Measurements from ENCODE around the gene RTN4R. TPM values are rescaled to one million over a fixed set of nuclear protein-coding genes. Genes with fewer than 3 reads are reported as not detected.
"Not testable (repeated sequence)": the region's sequence is repeated elsewhere in the genome, so short reads cannot be mapped to it uniquely, and the experiment has no call there.

RTN4R gene
- polyA plus RNA-seq, 1 of the 3 experiments (the other 2 are of a cell fraction): 0.23 TPM

DNA sequence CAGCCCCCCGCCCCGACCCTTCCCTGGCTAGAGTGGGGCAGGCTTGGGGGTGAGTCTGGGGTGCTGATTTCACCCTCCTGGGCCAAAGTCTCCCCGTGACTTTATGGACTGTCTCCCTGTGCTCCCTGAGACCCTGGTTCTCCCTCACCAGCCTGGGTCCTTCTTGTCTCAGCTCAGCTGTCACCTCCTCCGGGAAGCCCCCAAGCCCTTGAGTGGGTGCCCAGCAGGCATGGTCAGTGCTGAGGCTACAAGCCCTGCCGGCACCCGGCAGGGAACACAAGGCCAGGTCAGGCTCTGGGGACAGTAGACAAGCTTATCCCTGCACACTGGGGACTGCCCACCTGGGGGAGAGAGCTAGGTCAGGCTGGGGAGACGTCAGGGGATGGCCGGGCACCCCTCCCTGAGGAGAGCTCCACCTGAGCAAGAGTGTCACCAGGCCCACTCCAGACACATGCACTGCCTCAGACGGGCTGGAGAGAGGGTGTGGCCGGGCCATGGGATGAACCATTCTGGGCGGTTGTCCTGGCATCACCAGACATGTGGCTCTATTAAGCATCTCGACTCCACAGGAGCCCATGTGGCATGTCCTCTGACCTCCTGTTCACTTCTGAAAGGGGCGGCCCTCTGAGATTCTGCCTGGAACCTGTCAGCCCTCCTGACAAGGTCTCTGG lies 22.6 kb upstream of the RTN4R start (continued):
- TF ChIP-seq PBX3 (IDR thresholded peaks at IDR 0.05) (no peak), JUND (IDR thresholded peaks at IDR 0.05) (no peak), SIN3A (IDR thresholded peaks at IDR 0.05; ENCODE audit: borderline replicate concordance, low read depth, low read length) (no peak)

GRCh38 chr22:20290045-20290392 lies 21.9 kb upstream of the RTN4R start:
- Histone ChIP-seq H3K27ac (ENCODE audit: low read depth in 2 of 2, low read length in 1 of 2) (no peak overlapping the region), H3K9me3 (no peaks in the 10 kb centered on the region), H3K4me3 (ENCODE audit: low read depth in 2 of 2, low read length in 1 of 2) (no peak overlapping the region), H3K79me2 (ENCODE audit: insufficient read depth) (no peaks in the 10 kb centered on the region), H3K9me2 (no peaks in the 10 kb centered on the region), H3K36me3 (replicated peaks in 1 of 2; ENCODE audit: control insufficient read depth in 1 of 2, insufficient read depth in 2 of 2, low read length in 1 of 2) (no peaks in the 10 kb centered on the region), H2AFZ (ENCODE audit: low read depth) (no peak overlapping the region), H3K27me3 (ENCODE audit: insufficient read depth) (peaks cover 4% of the 10 kb centered on the region; the same call in 1 of the 2 replicates), H4K20me1 (ENCODE audit: insufficient read depth) (no peaks in the 10 kb centered on the region), H3K9ac (no peak overlapping the region), H3K4me2 (no peak overlapping the region), H3F3A (replicated peaks; ENCODE audit: insufficient read depth) (no peaks in the 10 kb centered on the region), H3K4me1 (ENCODE audit: control insufficient read depth in 1 of 2, insufficient read depth in 2 of 2, low read depth in 1 of 2, low read length in 1 of 2) (peaks cover 0 to 9% of the 10 kb centered on the region in 2 experiments; a peak in 1 of 4 replicates)
- no peak for TF ChIP-seq CHD2 (IDR thresholded peaks at IDR 0.05; ENCODE audit: low read length, partially characterized antibody)
- POLR2A ChIA-PET: no interaction called here
- WGBS (ENCODE audit: low lambda C conversion rate): 62% methylated on average over 8 of the region's 10 CpGs
- no peak for DNase-seq
- CTCF ChIA-PET: interaction anchor here (1.8 to 6.7 kb wide), 2 partner anchors 27 to 133 kb away, joined by 4 to 42 read pairs; no protein-coding TSS in a partner anchor

DNA sequence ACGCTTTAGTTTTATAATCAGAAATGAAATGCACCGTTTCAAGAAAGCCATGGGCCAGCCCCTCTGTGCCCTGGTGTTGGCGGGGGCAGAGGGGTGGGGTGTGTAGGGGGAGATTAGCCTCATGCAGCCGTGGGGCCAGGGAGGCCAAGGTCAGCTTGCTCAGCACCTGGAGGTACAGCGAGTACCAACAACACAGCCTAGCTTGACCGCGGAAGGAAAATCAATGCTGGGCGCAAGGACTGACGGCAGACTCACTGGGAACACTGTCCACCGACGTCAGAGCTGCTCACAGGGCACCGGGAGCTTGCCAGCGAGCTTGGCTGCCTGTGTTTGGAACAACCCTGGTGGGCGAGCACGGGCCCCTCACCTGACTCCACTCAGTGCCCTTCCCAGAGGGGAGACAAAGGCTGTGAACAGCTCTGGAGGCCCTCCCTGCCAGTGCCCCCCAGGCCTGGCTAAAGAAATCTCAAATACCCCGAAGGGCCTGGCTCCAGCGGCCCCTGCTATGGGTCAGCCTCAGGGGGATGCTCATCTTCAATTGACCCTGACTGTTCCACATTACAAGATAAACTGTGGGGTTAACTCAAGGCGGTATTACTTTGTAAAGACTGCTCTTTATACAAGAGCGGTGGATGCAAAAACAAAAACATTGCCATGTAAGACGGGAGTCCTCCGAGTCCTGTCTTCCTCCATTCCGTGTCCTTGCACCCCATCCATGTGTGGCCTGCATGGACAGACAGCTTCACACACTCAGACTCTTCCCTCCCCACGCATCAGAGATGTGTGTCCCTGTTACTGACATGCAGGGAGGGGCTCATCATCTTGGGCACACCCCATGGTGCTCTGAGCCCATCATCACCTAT lies 21.3 kb upstream of the RTN4R start:
- H3F3A ChIP-seq (replicated peaks; ENCODE audit: insufficient read depth); H3K36me3 ChIP-seq (replicated peaks in 1 of 2; ENCODE audit: control insufficient read depth in 1 of 2, insufficient read depth in 2 of 2, low read length in 1 of 2); H4K20me1 ChIP-seq (ENCODE audit: insufficient read depth); H3K9ac ChIP-seq; H2AFZ ChIP-seq (ENCODE audit: low read depth); H3K4me2 ChIP-seq; H3K9me3 ChIP-seq; H3K9me2 ChIP-seq; DNase-seq; H3K27ac ChIP-seq (ENCODE audit: low read depth in 2 of 2, low read length in 1 of 2); H3K79me2 ChIP-seq (ENCODE audit: insufficient read depth); H3K4me3 ChIP-seq (ENCODE audit: low read depth in 2 of 2, low read length in 1 of 2); H3K27me3 ChIP-seq (ENCODE audit: insufficient read depth); POLR2A ChIA-PET: not testable (repeated sequence)
- CTCF ChIA-PET: interaction anchor here (1.8 to 6.7 kb wide), 3 partner anchors 27 to 134 kb away, joined by 4 to 87 read pairs (median 42); no protein-coding TSS in a partner anchor
- peaks cover 0 to 11% of the 10 kb centered on the region in 2 experiments; a peak in 1 of 4 replicates for H3K4me1 ChIP-seq (ENCODE audit: control insufficient read depth in 1 of 2, insufficient read depth in 2 of 2, low read depth in 1 of 2, low read length in 1 of 2)
- 65% methylated on average over 11 of the region's 23 CpGs for WGBS (ENCODE audit: low lambda C conversion rate)

DNA sequence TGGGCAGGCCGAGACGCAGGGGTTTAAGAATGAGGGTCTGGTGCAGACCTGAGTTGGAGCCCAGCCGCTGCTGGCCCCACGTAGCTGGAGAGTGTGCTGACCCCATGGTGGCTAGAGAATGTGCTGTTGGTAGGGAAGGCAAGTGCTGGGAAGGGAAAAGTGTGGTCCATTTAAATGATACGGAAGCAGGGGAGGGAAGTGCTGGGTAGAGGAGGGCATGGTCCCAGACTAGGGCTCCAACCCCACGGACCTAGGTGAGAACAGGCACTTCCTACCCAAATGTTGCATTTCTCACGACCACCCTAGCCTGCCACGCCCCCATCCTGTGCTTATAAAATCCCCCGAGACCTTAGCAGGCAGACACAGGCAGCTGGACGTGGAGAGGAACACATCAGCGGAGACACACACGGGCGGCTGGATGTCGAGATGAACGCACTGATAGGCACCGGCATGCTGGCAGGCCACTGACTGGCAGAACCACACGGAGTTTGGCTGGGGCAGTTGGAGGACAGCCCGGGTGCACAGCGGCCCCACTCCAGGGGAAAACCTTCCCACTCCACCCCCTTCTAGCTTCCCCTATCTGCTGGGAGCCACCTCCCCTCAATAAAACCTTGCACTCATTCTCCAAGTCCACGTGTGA lies 18.8 kb upstream of the RTN4R start:
- H3K4me3 ChIP-seq (ENCODE audit: low read depth in 2 of 2, low read length in 1 of 2); H3K27me3 ChIP-seq (ENCODE audit: insufficient read depth); H3K79me2 ChIP-seq (ENCODE audit: insufficient read depth); DNase-seq; H3K27ac ChIP-seq (ENCODE audit: low read depth in 2 of 2, low read length in 1 of 2); H3F3A ChIP-seq (replicated peaks; ENCODE audit: insufficient read depth); POLR2A ChIA-PET; H3K9me2 ChIP-seq; H3K9ac ChIP-seq; H4K20me1 ChIP-seq (ENCODE audit: insufficient read depth); H3K9me3 ChIP-seq; H3K36me3 ChIP-seq (replicated peaks in 1 of 2; ENCODE audit: control insufficient read depth in 1 of 2, insufficient read depth in 2 of 2, low read length in 1 of 2); H3K4me2 ChIP-seq; H2AFZ ChIP-seq (ENCODE audit: low read depth): not testable (repeated sequence)
- peaks cover 0 to 16% of the 10 kb centered on the region in 2 experiments; a peak in 1 of 4 replicates for H3K4me1 ChIP-seq (ENCODE audit: control insufficient read depth in 1 of 2, insufficient read depth in 2 of 2, low read depth in 1 of 2, low read length in 1 of 2)
- CTCF ChIA-PET: interaction anchor here (1.1 to 6.4 kb wide), 5 partner anchors 30 to 148 kb away, joined by 4 to 87 read pairs (median 4); no protein-coding TSS in a partner anchor
- 45% methylated on average over 11 of the region's 20 CpGs for WGBS (ENCODE audit: low lambda C conversion rate)

DNA sequence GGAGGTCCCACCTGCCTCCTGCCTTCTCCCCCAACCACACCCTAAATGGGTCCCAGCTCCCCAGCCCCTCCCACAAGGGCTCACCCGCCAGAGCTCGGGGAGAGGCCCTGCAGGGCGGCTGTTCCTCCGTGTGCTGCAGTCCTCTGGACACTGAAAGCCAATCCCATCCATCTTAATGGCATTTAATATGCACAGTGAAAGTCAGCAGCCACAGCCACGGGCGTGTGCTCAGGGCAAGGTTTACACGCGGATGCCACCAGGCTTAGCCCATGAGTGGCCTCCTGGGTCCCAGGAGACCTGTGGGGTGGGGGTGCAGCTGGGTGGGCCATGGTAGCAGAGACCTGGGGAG lies 18.2 kb upstream of the RTN4R start:
- H3K9me2 ChIP-seq; H3K36me3 ChIP-seq (replicated peaks in 1 of 2; ENCODE audit: control insufficient read depth in 1 of 2, insufficient read depth in 2 of 2, low read length in 1 of 2); POLR2A ChIA-PET; H3K27me3 ChIP-seq (ENCODE audit: insufficient read depth); H3K4me2 ChIP-seq; H3K79me2 ChIP-seq (ENCODE audit: insufficient read depth); H3K4me3 ChIP-seq (ENCODE audit: low read depth in 2 of 2, low read length in 1 of 2); H3F3A ChIP-seq (replicated peaks; ENCODE audit: insufficient read depth); H3K9me3 ChIP-seq; DNase-seq; H3K9ac ChIP-seq; H3K27ac ChIP-seq (ENCODE audit: low read depth in 2 of 2, low read length in 1 of 2); H4K20me1 ChIP-seq (ENCODE audit: insufficient read depth); H2AFZ ChIP-seq (ENCODE audit: low read depth): not testable (repeated sequence)
- H3K4me1 ChIP-seq (ENCODE audit: control insufficient read depth in 1 of 2, insufficient read depth in 2 of 2, low read depth in 1 of 2, low read length in 1 of 2): peaks cover 0 to 13% of the 10 kb centered on the region in 2 experiments; a peak in 1 of 4 replicates
- WGBS (ENCODE audit: low lambda C conversion rate): 22% methylated on average over 6 of the region's 8 CpGs
- CTCF ChIA-PET: interaction anchor here (0.6 to 6.4 kb wide), 10 partner anchors 13 to 148 kb away, joined by 3 to 87 read pairs (median 4); no protein-coding TSS in a partner anchor
